GM20431 (cell line): ENCODE measurements around the gene KCNK10.

Experiments
- in situ Hi-C: fragments of 300-500 bp; cut with MseI, MboI; formaldehyde crosslinking; loops from one replicate; pipeline ENCODE4 v1.15.0; 2020; ENCODE audit warnings: low sequenced_read_pairs; ENCODE audit not compliant: unreplicated experiment

KCNK10 gene

DNA sequence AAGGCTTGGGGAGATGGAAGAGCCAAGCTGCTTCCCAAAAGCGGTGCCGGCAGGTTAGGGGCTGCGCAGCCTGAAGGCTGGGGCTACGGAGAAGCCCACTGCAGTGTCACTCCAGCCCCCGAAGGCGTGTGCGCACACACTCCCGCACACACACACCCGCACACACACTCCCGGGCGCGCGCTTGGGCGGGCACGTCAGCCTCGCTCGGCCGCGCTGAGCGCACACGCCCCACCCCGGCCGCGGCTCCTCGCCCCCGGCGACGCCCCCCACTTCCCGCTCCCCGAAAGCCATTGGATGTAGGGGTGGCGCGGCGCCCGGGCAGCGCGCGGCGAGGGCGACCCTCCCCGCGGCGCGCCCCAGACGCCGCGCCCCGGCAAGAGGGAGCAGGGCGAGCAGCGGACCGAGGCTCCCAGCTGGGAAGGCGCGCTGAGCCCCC is at the start of gene KCNK10:
Gene KCNK10 (minus strand): TSS at position 184 of the 437 bp plus-strand sequence. CDS start 471 bp downstream, outside the sequence.
- in situ Hi-C loops = no loop called here

- in situ Hi-C loops = no loop called here
These were observed 46.4 kb upstream of the KCNK10 start for GRCh38 chr14:88369496-88369895.

DNA sequence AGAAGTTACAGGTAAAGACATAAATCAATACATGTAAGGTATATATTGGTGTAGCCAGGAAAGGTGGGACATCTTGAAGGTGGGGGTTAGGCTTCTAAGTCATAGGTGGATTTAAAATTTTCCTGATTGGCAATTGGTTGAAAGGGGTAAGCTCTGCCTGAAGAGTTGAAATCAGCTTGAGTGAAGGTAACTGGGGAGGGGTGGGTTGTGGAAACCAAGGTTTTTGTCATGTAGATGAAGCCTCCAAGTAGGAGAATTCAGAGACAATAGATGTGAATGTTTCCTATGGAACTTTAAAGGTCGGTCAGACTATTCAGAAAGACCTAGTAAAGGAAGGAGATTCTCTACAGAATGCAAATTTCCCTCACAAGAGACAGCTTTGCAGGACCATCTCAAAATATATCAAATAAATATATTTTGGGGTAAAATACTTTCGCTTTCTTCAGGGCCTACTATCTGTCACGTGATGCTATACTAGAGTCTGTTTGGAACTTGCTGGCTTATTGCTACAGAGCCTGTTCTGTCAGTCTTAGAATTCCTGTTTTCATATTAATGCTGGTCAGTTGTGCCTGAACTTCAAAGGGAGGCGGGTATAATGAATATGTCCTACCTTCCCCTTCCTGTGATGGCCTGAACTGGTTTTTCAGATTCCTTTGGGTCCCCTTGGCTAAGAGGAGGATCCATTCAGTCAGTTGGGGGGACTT is 41.8 kb upstream of the KCNK10 start:
- in situ Hi-C loops = no loop called here

GRCh38 chr14:88363644-88364043 is 40.6 kb upstream of the KCNK10 start:
- in situ Hi-C loops = no loop called here

DNA sequence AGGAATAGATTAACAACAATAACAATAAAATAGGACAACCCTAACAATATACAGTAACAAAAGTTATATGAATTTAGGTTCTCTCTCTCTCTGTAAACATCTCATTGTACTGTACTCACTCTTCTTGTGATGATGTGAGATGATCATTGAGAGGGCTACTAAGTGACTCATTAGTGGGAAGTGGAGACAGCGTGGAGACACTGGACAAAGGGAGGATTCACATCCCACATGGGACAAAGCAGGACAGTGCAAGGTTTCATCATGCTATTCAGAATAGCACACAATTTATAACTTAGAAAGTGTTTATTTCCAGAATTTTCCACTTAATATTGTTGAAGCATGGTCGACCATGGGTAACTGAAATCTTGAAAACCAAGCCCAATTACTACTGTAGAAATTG is 36.4 kb upstream of the KCNK10 start:
- in situ Hi-C loops = no loop called here

DNA sequence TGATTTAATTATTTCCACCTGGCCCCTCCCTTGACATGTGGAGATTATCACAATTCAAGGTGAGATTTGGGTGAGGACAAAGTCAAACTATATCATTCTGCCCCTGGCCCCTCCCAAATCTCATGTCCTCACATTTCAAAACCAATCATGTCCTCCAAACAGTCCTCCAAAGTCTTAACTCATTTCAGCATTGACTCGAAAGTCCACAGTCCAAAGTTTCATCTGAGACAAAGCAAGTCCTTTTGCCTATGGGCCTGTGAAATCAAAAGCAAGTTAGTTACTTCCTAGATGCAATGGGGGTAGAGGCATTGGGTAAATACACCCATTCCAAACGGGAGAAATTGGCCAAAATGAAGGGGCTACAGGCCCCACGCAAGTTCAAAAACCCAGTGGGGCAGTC is 31.3 kb upstream of the KCNK10 start:
- in situ Hi-C loops = no loop called here

DNA sequence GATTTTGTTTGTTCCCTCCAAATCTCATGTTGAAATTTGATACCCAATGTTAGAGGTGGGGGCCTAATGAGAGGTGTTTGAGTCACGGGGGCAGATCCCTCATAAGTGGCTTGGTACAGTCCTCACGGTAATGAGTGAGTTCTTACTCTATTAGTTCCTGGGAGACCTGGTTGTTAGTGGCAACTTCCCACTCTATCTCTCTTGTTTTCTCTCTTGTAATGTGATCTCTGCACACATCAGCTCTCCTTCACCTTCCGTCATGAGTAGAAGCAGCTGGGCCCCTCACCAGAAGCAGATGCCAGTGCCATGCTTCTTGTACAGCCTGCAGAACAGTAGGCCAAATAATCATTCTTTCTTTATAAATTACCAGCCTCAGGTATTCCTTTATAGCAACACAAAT is 29.6 kb upstream of the KCNK10 start:
- in situ Hi-C loops = no loop called here

GRCh38 chr14:88351966-88352691 is 29.1 kb upstream of the KCNK10 start:
- in situ Hi-C loops = no loop called here

DNA sequence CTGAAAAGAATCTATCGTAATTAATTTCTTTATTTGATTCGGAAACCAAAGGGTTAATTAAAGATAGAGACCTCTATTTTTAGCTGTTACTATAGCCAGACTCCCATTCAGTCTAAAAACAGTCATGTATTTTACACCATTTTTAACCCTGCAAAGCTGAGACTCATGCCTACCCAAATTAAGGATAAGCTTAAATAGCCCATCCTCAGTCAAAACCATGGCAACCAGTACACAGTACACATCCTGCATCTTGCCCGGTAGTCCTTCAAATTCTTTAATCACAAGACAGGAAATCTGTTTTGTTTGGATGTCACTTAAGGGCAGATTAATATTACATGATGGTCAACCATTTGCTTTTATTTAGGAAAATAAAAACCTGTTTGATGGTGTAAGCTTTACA is 25.5 kb upstream of the KCNK10 start:
- in situ Hi-C loops = no loop called here

DNA sequence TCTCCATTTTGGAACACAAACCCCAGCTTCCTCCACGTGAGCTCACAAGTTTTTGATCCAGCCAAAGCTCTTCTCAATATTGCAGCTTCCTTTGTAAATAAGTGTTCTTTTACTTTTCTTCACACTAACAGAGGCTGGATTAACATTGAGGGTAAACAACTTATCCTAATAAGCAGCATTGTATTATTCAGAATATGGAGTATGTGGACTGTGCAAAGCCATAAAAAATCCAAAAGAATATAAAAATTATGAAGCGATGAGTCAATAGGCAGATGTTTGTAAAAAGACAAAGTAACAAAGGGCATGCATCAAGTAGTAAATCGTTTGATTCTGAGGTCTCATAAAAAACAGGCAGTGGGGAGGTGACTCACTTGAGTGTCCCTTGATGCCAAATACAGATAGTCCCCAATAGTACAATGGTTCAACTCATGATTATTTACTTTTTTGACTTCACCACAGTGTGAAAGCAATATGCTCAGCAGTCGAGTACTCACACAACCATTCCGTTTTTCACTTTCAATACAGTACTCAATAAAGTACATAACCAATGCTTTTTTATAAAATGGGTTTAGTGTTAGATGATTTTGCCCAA is 23.1 kb upstream of the KCNK10 start:
- in situ Hi-C loops = no loop called here

DNA sequence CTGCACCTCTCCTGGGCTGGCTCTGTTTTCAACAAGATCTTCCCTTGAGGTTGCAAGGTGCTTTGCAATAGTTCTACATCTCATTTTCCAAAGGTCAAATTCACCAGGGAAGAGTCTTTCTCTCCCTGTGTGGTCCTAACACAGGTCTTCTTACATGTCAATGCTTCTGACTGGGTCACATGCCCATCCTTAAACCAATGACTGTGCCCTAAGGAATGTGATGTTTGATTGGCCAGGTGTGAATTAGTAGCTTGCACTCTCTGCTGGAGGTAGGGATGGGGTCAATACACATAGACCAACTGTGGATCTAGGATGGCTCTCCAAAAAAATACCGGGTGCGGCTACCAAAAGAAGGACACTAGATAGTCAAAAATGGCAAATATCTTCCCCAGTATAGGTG is 19.9 kb upstream of the KCNK10 start:
- in situ Hi-C loops = no loop called here

- in situ Hi-C loops = no loop called here
These were observed 17.3 kb upstream of the KCNK10 start for GRCh38 chr14:88340357-88340756.

DNA sequence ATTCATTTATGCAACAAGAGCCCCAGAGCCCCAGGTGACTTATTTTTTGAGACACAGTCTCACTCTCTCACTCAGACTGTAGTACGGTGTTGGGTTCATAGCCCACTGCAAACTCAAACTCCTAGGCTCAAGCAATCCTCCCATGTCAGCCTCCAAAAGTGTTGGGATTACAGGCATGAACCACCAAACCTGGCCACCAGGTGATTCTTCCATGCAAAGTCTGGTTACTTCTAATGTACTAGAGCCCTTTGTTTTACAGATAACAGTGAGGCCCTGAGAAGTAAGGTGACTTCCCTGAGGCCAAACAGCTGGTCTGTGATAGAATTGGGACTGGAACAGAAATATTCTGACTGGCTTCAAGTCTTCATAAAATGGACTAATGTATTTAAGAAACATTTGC is 10.0 kb upstream of the KCNK10 start:
- in situ Hi-C loops = no loop called here

DNA sequence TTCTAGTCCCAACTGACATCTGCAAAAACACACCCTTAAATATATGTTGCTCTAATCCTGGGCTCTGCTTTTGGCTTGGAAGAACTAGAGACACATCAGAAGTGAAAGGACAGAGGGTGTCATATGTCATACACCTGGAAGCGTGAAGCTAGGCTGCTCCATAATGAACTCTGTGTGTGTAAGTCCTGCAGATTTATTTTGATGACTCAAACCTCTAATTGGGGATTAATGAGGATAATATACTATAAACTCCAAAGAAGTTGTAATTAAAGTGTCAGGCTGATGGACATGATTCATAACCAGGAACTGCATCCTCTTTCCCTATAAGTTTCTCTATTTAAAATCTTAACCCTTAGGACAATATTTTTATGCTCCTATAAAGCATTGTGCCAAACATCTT is 4.4 kb upstream of the KCNK10 start:
- in situ Hi-C loops = no loop called here

DNA sequence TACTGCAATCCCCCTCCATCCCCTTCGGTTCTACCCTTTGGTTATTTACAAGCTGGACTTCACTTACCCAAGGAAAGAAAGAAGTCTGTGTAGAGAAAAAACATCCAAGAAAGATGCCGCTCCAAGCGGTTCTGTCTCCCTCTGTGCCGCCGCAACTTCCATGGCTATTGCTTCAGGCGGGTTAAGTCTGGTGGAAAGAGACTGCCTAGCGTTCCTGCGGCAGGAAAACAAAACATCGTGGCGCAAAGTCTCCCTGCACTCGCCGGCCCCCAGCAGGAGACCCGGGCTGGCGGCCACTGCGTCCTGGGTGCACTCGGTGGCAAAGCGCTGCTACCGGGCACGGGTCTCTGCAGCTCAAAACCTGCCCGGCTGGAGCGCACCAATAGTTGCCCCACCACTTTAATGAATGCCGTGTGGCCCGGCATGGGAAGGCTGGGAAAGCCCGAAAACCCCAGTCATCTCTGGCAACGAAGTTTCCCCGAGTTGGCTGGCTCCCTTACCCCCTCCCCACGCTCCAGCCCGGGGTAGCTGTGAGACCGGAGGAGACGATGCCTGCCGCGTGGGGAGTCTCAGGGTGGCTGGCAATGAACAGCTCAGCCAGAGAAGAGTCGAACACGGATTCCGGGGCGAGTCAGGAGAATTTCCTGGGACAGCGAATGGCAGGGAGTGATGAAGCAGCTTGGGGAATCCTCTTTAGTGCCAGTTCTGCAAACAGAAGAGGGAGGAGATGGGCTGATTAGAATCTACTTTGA is 3.5 kb upstream of the KCNK10 start:
- in situ Hi-C loops = no loop called here

GRCh38 chr14:88325883-88326282 is 2.8 kb upstream of the KCNK10 start:
- in situ Hi-C loops = no loop called here

- in situ Hi-C loops = no loop called here
These were observed 1.9 kb upstream of the KCNK10 start for GRCh38 chr14:88324930-88325329.

DNA sequence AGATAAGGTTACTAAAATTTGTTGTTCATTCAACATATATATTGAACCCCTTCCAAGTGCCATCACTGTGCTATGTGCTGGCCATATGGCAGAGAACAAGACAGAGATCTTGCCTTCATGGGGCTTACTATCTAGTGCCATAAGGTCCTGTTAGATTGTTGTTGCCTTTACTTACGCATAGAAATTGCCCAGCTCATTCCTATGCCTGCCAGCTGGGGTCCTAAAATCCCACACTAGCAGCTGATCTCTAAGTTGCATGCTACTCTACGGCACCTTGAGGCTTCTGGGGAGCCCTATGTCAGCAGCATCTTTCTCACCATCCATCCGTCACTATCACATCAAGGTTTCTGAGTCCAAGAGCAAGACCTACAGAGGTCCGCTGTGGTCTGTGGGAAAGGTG is 1.4 kb upstream of the KCNK10 start:
- in situ Hi-C loops = no loop called here

DNA sequence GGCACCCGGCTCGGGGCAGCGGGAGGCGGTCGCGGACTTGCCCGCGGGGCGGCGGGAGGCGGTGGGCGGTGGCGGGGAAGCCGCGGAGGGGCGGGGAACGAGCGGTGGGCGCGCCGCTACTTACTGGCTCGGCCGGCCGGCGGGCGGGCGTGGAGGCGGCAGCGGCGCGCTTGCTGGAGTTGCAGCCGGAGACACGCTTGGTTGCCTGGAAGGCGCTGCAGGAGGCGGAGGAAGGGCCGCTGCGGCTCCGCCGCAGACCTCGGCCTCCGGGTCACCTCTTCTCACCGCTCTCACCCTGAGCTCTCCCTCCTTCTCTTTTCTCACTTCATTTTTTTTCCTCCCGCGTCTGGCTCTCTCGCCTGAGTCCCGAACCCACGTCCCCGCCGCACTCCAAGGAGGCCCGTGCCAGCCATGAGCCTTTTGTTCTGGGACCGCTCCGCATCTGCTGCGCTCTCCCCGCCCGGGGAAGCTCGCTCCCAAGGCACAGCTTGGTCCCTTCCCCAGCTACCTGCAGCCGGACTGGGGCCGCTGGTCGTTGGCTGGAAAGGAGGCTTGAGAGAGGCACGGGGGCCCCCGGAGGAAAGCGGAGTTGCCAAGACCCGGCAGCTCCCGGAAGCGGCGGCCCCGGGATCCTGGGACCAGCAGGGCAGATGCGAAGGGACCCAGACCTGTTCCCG is 592 bp upstream of the KCNK10 start:
- in situ Hi-C loops = no loop called here

DNA sequence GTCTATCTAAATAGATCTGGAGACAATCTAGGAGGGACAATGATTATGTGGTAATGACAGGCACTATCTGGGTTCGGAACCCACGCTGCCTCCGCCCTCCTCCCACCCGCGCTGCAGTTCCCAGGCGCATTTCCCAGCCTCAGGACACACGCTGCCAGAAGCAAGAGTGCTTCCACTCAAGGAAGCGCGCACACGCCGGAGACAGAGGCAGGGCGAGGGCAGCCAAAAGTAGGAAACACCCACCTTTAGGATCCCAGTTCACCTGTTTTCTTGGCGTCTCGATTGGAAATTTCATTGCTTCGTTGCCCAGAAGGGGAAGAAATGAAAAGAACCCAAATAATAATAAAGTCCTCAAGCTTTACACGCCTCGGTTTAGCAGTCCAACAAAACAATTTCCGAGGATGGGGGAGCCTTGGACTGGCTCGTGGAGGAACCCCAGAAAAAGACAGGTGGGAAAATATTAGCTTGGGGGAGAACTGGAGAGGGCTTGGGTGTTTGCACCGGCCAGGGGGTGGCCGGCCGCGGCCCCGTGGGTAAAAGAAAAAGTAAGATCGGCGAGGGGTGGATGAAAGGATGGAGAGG is 474 bp downstream of the KCNK10 start:
- in situ Hi-C loops = no loop called here
